HFF-Myc (cell line): ENCODE data around the gene TM4SF18.

Experiments used
- DNase-seq: peaks from one replicate; pipeline ENCODE4 v3.0.0-alpha.2; 2011; ENCODE audit warnings: low read depth; ENCODE audit errors: extremely low read depth
- H3K4me3 ChIP-seq: replicated peaks from 2 replicates; pipeline ENCODE4 v1.5.1; 2011; ENCODE audit warnings: low read depth, mild to moderate bottlenecking, control low read depth, low read length
- CTCF ChIP-seq: IDR thresholded peaks from 2 replicates; pipeline ENCODE4 v1.5.1; 2012; ENCODE audit warnings: mild to moderate bottlenecking, low read depth, low read length, control low read depth; ENCODE audit errors: missing control alignments

TM4SF18 gene

GRCh38 chr3:149327156-149327555 is 6.3 kb downstream of the TM4SF18 start:
- no peak overlapping the region for H3K4me3 ChIP-seq
- TF ChIP-seq CTCF: no peak
- no peak for DNase-seq

GRCh38 chr3:149325581-149325980 is 7.9 kb downstream of the TM4SF18 start:
- TF ChIP-seq CTCF: no peak
- no peak for DNase-seq
- no peak overlapping the region for H3K4me3 ChIP-seq

GRCh38 chr3:149324332-149324731 is 9.1 kb downstream of the TM4SF18 start:
- no peak for DNase-seq
- no peak overlapping the region for H3K4me3 ChIP-seq
- TF ChIP-seq CTCF: no peak

- H3K4me3 ChIP-seq: no peak overlapping the region
These were observed 11.8 kb downstream of the TM4SF18 start for GRCh38 chr3:149321640-149322039.

GRCh38 chr3:149321136-149321535 is 12.3 kb downstream of the TM4SF18 start:
- DNase-seq: no peak
- no peak for TF ChIP-seq CTCF
- no peak overlapping the region for H3K4me3 ChIP-seq

More at GRCh38 chr3:149321640-149322039, 11.8 kb downstream of the TM4SF18 start:
- TF ChIP-seq CTCF: no peak
- no peak for DNase-seq

- H3K4me3 ChIP-seq: no peak overlapping the region
- no peak for TF ChIP-seq CTCF
- no peak for DNase-seq
These were observed 13.7 kb downstream of the TM4SF18 start for GRCh38 chr3:149319750-149320149.

GRCh38 chr3:149317072-149317471 is 16.4 kb downstream of the TM4SF18 start:
- H3K4me3 ChIP-seq: no peak overlapping the region
- TF ChIP-seq CTCF: no peak
- no peak for DNase-seq
